ENCODE data around the gene ARHGAP10.
"Not testable (repeated sequence)": the region's sequence is repeated elsewhere in the genome, so short reads cannot be mapped to it uniquely, and the experiment has no call there.

Gene ARHGAP10

DNA sequence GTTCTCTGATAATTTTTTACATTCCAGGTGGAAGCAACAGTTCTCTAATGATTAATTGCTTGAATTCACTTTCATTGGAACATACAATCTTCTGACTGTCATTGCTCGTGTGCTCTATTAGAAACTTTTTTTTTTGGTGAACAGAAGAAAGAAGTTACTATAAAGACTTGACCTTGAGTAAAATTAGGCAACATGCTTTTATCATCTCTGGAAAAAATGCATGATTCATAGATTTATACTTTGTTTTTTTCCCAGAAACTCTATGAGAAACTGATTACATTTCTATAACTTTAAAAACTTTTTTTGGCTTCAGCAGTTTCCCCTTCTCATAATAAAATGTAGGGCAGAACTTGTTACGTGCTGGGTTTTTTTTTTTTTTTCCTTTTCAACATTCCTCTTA lies 167.6 kb downstream of the ARHGAP10 start:
- DNase-seq (ENCODE audit: low spot score in 2 of 2) = no peak
- Mint-ChIP-seq H3K4me3 (no peak overlapping the region), H3K27ac (no peak overlapping the region), H3K4me1 (no peaks in the 10 kb centered on the region), H3K9me3 (peaks cover 1% of the 10 kb centered on the region), H3K27me3 (peaks cover 4% of the 10 kb centered on the region), H3K36me3 (no peaks in the 10 kb centered on the region)
- ATAC-seq (ENCODE audit: low read depth) = no peak

DNA sequence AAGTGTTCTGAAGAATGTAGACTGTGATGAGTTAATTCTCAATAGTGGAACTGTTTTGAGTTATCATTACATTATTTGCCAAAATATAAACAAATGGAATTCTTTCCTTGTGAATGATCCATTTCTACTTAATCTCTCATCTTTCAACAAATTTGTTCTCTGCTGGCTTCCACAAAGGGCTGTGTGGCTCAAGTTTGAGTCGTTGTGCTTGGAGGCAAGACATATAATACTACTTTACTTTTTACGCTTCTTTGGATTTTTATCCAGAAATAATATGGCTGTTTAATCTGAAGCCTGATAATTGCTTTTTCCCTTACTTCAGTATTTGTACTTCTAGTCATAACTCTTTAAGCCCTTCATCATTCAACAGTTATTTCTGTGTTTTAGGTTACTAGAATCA lies 169.5 kb downstream of the ARHGAP10 start:
- H3K27me3 Mint-ChIP-seq = peaks cover 4% of the 10 kb centered on the region
- H3K27ac Mint-ChIP-seq = no peak overlapping the region
- no peaks in the 10 kb centered on the region for H3K4me1 Mint-ChIP-seq
- no peak for ATAC-seq (ENCODE audit: low read depth)
- no peaks in the 10 kb centered on the region for H3K36me3 Mint-ChIP-seq
- H3K9me3 Mint-ChIP-seq = peaks cover 4% of the 10 kb centered on the region
- no peak for DNase-seq (ENCODE audit: low spot score in 2 of 2)
- H3K4me3 Mint-ChIP-seq = no peak overlapping the region

DNA sequence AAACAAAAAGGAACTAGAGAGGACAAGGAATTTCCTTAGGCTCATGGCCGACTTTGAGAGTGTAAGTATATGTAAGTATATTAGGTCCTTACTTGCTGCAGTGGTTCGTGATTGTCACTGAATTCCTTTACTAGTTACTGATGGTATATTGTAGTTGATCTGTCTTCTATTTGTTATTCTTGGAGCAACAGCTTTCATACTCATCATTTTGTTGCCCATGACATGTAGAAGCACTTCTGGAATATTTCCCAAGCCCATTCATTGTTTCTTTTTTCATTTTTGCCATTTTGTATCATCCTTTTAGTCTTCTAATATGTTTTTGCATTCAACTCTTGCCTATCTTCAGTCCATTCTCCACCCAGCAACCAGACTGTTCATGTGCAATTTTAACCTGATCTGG lies 170.0 kb downstream of the ARHGAP10 start:
- Mint-ChIP-seq H3K27me3 (peaks cover 4% of the 10 kb centered on the region), H3K27ac (no peak overlapping the region), H3K4me1 (no peaks in the 10 kb centered on the region), H3K4me3 (no peak overlapping the region), H3K36me3 (no peaks in the 10 kb centered on the region), H3K9me3 (peaks cover 4% of the 10 kb centered on the region)
- no peak for ATAC-seq (ENCODE audit: low read depth)
- no peak for DNase-seq (ENCODE audit: low spot score in 2 of 2)

- no peak overlapping the region for H3K27ac Mint-ChIP-seq
- no peak for ATAC-seq (ENCODE audit: low read depth)
- no peaks in the 10 kb centered on the region for H3K4me1 Mint-ChIP-seq
- peaks cover 3% of the 10 kb centered on the region for H3K9me3 Mint-ChIP-seq
- H3K36me3 Mint-ChIP-seq = no peaks in the 10 kb centered on the region
- no peaks in the 10 kb centered on the region for H3K27me3 Mint-ChIP-seq
- no peak for DNase-seq (ENCODE audit: low spot score in 2 of 2)
- H3K4me3 Mint-ChIP-seq = no peak overlapping the region
Observed at GRCh38 chr4:147909225-147909624, 177.3 kb downstream of the ARHGAP10 start.

GRCh38 chr4:147910315-147910714 lies 178.4 kb downstream of the ARHGAP10 start:
- Mint-ChIP-seq H3K27ac (no peak overlapping the region), H3K9me3 (peaks cover 3% of the 10 kb centered on the region), H3K4me1 (no peaks in the 10 kb centered on the region), H3K27me3 (no peaks in the 10 kb centered on the region), H3K36me3 (no peaks in the 10 kb centered on the region), H3K4me3 (no peak overlapping the region)
- no peak for ATAC-seq (ENCODE audit: low read depth)
- DNase-seq (ENCODE audit: low spot score in 2 of 2) = no peak

- not testable (repeated sequence) for H3K4me3 Mint-ChIP-seq; H3K9me3 Mint-ChIP-seq; H3K36me3 Mint-ChIP-seq; H3K27ac Mint-ChIP-seq; ATAC-seq (ENCODE audit: low read depth); H3K27me3 Mint-ChIP-seq; H3K4me1 Mint-ChIP-seq; DNase-seq (ENCODE audit: low spot score in 2 of 2)
Observed at GRCh38 chr4:147912106-147912505, 180.2 kb downstream of the ARHGAP10 start.

- H3K27me3 Mint-ChIP-seq = no peaks in the 10 kb centered on the region
- no peaks in the 10 kb centered on the region for H3K36me3 Mint-ChIP-seq
- no peak overlapping the region for H3K27ac Mint-ChIP-seq
- no peak for DNase-seq (ENCODE audit: low spot score in 2 of 2)
- no peaks in the 10 kb centered on the region for H3K9me3 Mint-ChIP-seq
- no peak for ATAC-seq (ENCODE audit: low read depth)
- H3K4me3 Mint-ChIP-seq = no peak overlapping the region
- no peaks in the 10 kb centered on the region for H3K4me1 Mint-ChIP-seq
Observed at GRCh38 chr4:147913137-147913536, 181.2 kb downstream of the ARHGAP10 start.

DNA sequence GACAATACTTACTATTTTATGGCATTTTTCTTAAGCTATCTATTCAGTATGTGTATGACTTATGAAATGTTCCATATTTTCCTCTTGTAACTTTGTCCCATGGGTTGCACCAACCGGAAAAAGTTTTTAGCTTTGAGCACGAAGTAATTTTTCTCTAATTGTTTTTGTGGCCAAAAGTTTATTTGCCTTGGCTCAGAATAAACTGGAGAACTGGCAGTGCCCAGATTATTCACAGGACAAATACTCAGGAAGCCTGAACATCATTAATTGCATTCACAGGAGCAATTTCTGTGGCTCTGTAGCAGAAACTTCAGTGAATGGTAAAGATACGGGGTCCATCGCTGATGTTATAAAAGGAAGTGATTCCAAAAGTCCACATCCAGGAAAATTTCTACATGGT lies 184.5 kb downstream of the ARHGAP10 start:
- H3K27me3 Mint-ChIP-seq = peaks cover 2% of the 10 kb centered on the region
- no peaks in the 10 kb centered on the region for H3K4me1 Mint-ChIP-seq
- H3K9me3 Mint-ChIP-seq = no peaks in the 10 kb centered on the region
- H3K27ac Mint-ChIP-seq = no peak overlapping the region
- H3K4me3 Mint-ChIP-seq = no peak overlapping the region
- H3K36me3 Mint-ChIP-seq = no peaks in the 10 kb centered on the region
- no peak for ATAC-seq (ENCODE audit: low read depth)
- DNase-seq (ENCODE audit: low spot score in 2 of 2) = no peak

DNA sequence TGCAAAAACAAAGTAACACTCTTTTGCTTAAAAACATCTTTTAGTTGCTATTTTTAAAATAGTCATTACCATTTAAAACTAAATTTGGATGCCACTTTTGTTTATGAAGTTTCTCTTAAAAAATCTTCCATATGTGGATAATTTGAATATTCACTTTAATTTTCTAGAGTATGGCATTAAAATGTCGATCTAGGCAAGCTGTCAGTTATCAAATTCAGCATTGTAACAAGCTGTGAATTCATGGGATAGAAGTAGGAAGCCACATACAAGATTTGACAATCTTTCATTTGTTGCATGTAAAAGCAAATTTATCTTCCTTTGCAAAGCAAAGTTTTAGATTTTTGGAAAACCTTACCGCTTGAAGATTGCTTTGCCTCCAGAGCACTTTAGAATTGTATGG lies 191.5 kb downstream of the ARHGAP10 start:
- H3K36me3 Mint-ChIP-seq = no peaks in the 10 kb centered on the region
- DNase-seq (ENCODE audit: low spot score in 2 of 2) (no peak), ATAC-seq (ENCODE audit: low read depth) (no peak)
- no peaks in the 10 kb centered on the region for H3K4me1 Mint-ChIP-seq
- no peak overlapping the region for H3K4me3 Mint-ChIP-seq
- H3K27me3 Mint-ChIP-seq = peaks cover 7% of the 10 kb centered on the region
- H3K9me3 Mint-ChIP-seq = no peaks in the 10 kb centered on the region
- no peak overlapping the region for H3K27ac Mint-ChIP-seq

GRCh38 chr4:147923854-147924253 lies 192.0 kb downstream of the ARHGAP10 start:
- DNase-seq (ENCODE audit: low spot score in 2 of 2) (no peak), ATAC-seq (ENCODE audit: low read depth) (no peak)
- no peak overlapping the region for H3K27ac Mint-ChIP-seq
- H3K36me3 Mint-ChIP-seq = no peaks in the 10 kb centered on the region
- peaks cover 7% of the 10 kb centered on the region for H3K27me3 Mint-ChIP-seq
- no peaks in the 10 kb centered on the region for H3K4me1 Mint-ChIP-seq
- no peak overlapping the region for H3K4me3 Mint-ChIP-seq
- no peaks in the 10 kb centered on the region for H3K9me3 Mint-ChIP-seq

DNA sequence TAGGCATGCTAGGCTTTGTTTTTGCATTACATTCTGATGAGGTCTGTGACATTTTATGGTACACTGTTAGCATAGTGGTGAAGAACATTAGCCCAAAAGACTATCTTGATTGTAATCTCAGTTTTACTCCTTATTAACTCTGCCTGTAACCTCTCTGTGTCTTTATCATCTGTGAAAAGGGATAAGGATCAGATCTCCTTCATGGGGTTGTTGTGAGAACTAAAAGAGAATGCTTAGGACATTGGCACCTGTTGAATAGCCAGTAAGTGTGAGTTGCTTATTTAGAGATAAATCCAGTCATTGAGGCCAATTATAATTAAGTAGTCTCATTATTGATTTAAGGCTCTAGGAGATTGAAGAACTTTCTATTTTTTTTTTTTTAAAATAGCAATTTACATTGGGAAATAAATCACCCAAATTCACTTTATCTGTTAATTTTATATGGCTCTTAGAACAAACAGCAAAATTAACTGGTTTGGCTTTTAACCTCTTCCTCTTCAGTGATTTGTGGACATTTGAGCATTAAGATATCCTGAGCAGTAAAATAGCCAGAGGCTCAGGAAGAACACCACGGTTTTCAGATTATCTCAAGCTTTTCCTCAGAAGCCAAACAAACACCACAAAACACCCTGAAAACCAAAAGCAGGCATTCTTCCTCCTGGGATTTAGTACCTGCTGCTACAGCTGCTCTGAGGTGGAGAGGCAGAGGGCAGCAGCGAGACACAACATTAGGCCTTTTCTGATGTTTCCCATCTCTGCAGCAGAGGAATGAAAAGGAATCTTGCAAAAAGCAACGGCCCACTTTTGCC lies 192.9 kb downstream of the ARHGAP10 start:
- no peaks in the 10 kb centered on the region for H3K9me3 Mint-ChIP-seq
- H3K4me1 Mint-ChIP-seq = no peaks in the 10 kb centered on the region
- H3K36me3 Mint-ChIP-seq = no peaks in the 10 kb centered on the region
- ATAC-seq (ENCODE audit: low read depth) (no peak), DNase-seq (ENCODE audit: low spot score in 2 of 2) (no peak)
- H3K4me3 Mint-ChIP-seq = no peak overlapping the region
- H3K27me3 Mint-ChIP-seq = peaks cover 7% of the 10 kb centered on the region
- no peak overlapping the region for H3K27ac Mint-ChIP-seq

- Mint-ChIP-seq H3K4me3 (no peak overlapping the region), H3K4me1 (no peaks in the 10 kb centered on the region), H3K9me3 (no peaks in the 10 kb centered on the region), H3K27ac (no peak overlapping the region), H3K27me3 (no peaks in the 10 kb centered on the region), H3K36me3 (no peaks in the 10 kb centered on the region)
- DNase-seq (ENCODE audit: low spot score in 2 of 2) (no peak), ATAC-seq (ENCODE audit: low read depth) (no peak)
Observed at GRCh38 chr4:147927377-147928137, 195.7 kb downstream of the ARHGAP10 start.

DNA sequence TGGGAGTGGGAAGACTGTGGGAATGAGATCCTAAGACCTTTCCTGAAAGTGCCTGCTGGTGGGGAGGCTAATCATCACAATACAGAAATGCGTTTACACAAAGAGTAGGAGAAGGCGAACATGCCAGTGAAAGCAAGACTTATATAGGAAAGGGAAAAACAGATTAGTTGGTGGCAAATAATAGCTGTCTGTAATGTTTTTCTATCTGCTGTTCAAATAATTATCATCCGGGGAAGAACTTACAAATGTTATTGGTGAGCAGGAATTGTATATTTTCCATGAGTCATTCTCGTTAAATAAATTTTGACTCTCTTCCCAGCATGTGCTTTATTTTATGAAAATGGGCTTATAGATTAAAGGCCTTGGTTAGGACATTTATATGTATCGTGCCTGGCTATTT lies 196.5 kb downstream of the ARHGAP10 start:
- H3K9me3 Mint-ChIP-seq = no peaks in the 10 kb centered on the region
- no peak overlapping the region for H3K4me3 Mint-ChIP-seq
- H3K27me3 Mint-ChIP-seq = no peaks in the 10 kb centered on the region
- DNase-seq (ENCODE audit: low spot score in 2 of 2) (no peak), ATAC-seq (ENCODE audit: low read depth) (no peak)
- H3K36me3 Mint-ChIP-seq = no peaks in the 10 kb centered on the region
- no peaks in the 10 kb centered on the region for H3K4me1 Mint-ChIP-seq
- H3K27ac Mint-ChIP-seq = no peak overlapping the region

DNA sequence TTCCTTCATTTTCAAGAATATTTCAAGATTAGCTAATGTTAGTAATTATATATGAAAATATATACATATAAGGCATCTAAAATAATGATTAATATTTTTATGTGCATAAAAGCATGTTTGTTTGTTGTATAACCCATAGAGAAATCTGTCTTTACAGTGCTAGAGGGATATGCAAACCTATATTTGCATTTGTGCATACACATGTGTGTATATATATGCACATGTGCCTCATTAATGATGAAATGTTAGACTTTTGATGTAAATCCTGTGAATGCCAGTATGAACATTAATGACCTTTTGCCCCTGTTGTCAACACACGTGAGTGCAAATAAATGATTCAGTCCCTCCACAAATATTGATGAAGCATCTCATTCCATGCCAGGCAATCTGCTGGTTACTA lies 197.9 kb downstream of the ARHGAP10 start:
- DNase-seq (ENCODE audit: low spot score in 2 of 2) (no peak), ATAC-seq (ENCODE audit: low read depth) (no peak)
- no peaks in the 10 kb centered on the region for H3K9me3 Mint-ChIP-seq
- no peak overlapping the region for H3K27ac Mint-ChIP-seq
- no peaks in the 10 kb centered on the region for H3K4me1 Mint-ChIP-seq
- no peaks in the 10 kb centered on the region for H3K27me3 Mint-ChIP-seq
- no peak overlapping the region for H3K4me3 Mint-ChIP-seq
- no peaks in the 10 kb centered on the region for H3K36me3 Mint-ChIP-seq

DNA sequence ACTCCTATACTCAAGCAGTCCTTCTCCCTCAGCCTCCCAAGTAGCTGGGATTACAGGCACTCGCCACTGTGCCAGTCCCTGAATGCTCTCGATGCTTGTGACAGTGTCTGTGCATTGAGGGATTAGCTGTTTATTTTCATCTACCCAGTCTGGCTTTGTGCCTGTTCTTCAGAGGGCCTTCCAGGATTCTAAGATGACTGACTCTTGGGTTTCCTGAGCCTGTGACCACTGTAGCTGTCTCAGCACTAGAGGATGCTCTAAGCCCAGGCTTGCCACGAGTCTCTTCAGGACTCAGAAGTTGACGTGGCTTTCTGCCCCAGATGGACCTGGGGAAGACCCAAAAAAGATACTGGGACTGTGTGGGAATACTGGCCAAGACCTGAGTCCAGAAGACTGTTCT lies 201.4 kb downstream of the ARHGAP10 start:
- ATAC-seq (ENCODE audit: low read depth) (no peak), DNase-seq (ENCODE audit: low spot score in 2 of 2) (no peak)
- Mint-ChIP-seq H3K9me3 (no peaks in the 10 kb centered on the region), H3K27me3 (no peaks in the 10 kb centered on the region), H3K36me3 (no peaks in the 10 kb centered on the region), H3K27ac (no peak overlapping the region), H3K4me3 (no peak overlapping the region), H3K4me1 (no peaks in the 10 kb centered on the region)
